Stimulated activated CD8-positive, alpha-beta memory T cell treated with anti-CD3 and anti-CD28 coated beads, Interleukin-7, amount 100 ng/mL, for 24 hours (primary cell): ENCODE results near the gene EPHB3.
A peak's percentile ranks its signal among the peaks of the same experiment; 100 is the strongest.

Source experiments
- DNase-seq: peaks from one replicate; pipeline ENCODE4 v3.0.0-alpha.2; 2020; ENCODE audit warnings: low read depth

The EPHB3 gene

GRCh38 chr3:184543843-184544512 lies 17.6 kb upstream of the EPHB3 start:
- peak; percentile 33 for DNase-seq

GRCh38 chr3:184544513-184544861 lies 17.1 kb upstream of the EPHB3 start:
- no peak for DNase-seq

GRCh38 chr3:184545769-184546168 lies 15.8 kb upstream of the EPHB3 start:
- DNase-seq, result no peak

- no peak for DNase-seq
These were observed 15.3 kb upstream of the EPHB3 start for GRCh38 chr3:184546252-184546651.

GRCh38 chr3:184549796-184550577 lies 11.6 kb upstream of the EPHB3 start:
- DNase-seq, result no peak

- DNase-seq, result no peak
These were observed 10.5 kb upstream of the EPHB3 start for GRCh38 chr3:184551103-184551502.

GRCh38 chr3:184551614-184552256 lies 9.8 kb upstream of the EPHB3 start:
- DNase-seq, result no peak

- DNase-seq, result no peak
These were observed 9.3 kb upstream of the EPHB3 start for GRCh38 chr3:184552296-184552695.

- DNase-seq, result no peak
These were observed 8.7 kb upstream of the EPHB3 start for GRCh38 chr3:184552863-184553262.

- DNase-seq, result no peak
These were observed 8.2 kb upstream of the EPHB3 start for GRCh38 chr3:184553385-184553784.

- DNase-seq, result no peak
These were observed 7.1 kb upstream of the EPHB3 start for GRCh38 chr3:184554461-184554860.

GRCh38 chr3:184556582-184557347 lies 4.8 kb upstream of the EPHB3 start:
- no peak for DNase-seq

GRCh38 chr3:184557348-184557950 lies 4.1 kb upstream of the EPHB3 start:
- DNase-seq, result no peak

- DNase-seq, result no peak
These were observed 2.9 kb upstream of the EPHB3 start for GRCh38 chr3:184558726-184559125.

GRCh38 chr3:184559336-184559735 lies 2.2 kb upstream of the EPHB3 start:
- no peak for DNase-seq

GRCh38 chr3:184560531-184560930 lies 1.1 kb upstream of the EPHB3 start:
- no peak for DNase-seq

- no peak for DNase-seq
These were observed 610 bp downstream of the EPHB3 start for GRCh38 chr3:184561913-184562877.

GRCh38 chr3:184562878-184563560 lies 1.4 kb downstream of the EPHB3 start:
- no peak for DNase-seq

- no peak for DNase-seq
These were observed 2.0 kb downstream of the EPHB3 start for GRCh38 chr3:184563561-184563925.

- DNase-seq, result no peak
These were observed 2.5 kb downstream of the EPHB3 start for GRCh38 chr3:184563941-184564684.
